Thyroid gland (tissue), 4 donors: ENCODE measurements around the gene RNF144A. TPM values are rescaled to one million over a fixed set of nuclear protein-coding genes. Genes with fewer than 3 reads are reported as not detected.

Experiments
- DNase-seq, 2 donors: peaks; one replicate each; pipeline ENCODE4 v3.0.0-alpha.2; 2019
- H3K27ac ChIP-seq, 3 donors: fragments of 200-600 bp; sonication (generic); 1 replicate in 2 of 3; 2 replicates in 1 of 3; pipeline ENCODE4 v1.5.1; 2016 to 2019; ENCODE audit warnings: mild to moderate bottlenecking in 1 of 3, moderate library complexity in 1 of 3
- H3K27me3 ChIP-seq: fragments of 200-600 bp; sonication (generic); one replicate; pipeline ENCODE4 v1.5.1; 2019
- H3K36me3 ChIP-seq, 2 donors: fragments of 200-600 bp; sonication (generic); one replicate each; pipeline ENCODE4 v1.5.1; 2016 to 2019
- H3K4me1 ChIP-seq, 2 donors: fragments of 200-600 bp; sonication (generic); one replicate each; pipeline ENCODE4 v1.5.1; 2017 to 2019
- H3K4me3 ChIP-seq, 3 donors: fragments of 200-600 bp; sonication (generic); replicated peaks in 1 of 3; 1 replicate in 2 of 3; 2 replicates in 1 of 3; pipeline ENCODE4 v1.5.1; 2016; ENCODE audit warnings: mild to moderate bottlenecking in 1 of 3
- H3K9me3 ChIP-seq: fragments of 200-600 bp; sonication (generic); one replicate; pipeline ENCODE4 v1.5.1; 2017
- POLR2A ChIP-seq, 2 donors: fragments of 450-650 bp; IDR thresholded peaks; one replicate each; pipeline ENCODE4 v1.6.1; 2017; ENCODE audit warnings: antibody characterized with exemption in 2 of 2, mild to moderate bottlenecking in 2 of 2, moderate library complexity in 1 of 2
- WGBS, 2 donors: methylation state at CpG; one replicate each; pipeline ENCODE4 v1.1.5; 2017; 5-methylcytosine and 5-hydroxymethylcytosine counted together
- intact Hi-C: fragments of 100-400 bp; cut with DNase I; formaldehyde crosslinking; loops from one replicate; pipeline ENCODE4 v1.15.1; 2023
- total RNA-seq, 4 donors: library from RNA; depleted of rRNA; stranded (reverse); fragments of >200 nt; gene quantifications; one replicate each; pipeline ENCODE4 v1.2.3, GENCODE V29; 2016
- TF ChIP-seq, protein P1 (sequence below), 6 experiments: fragments of 200-600 bp in 3 of 6; fragments of 450-650 bp in 3 of 6; sonication (generic) in 3 of 6; IDR thresholded peaks; one replicate each; pipeline ENCODE4 v1.5.1; 2016 to 2019; ENCODE audit warnings: antibody characterized with exemption in 6 of 6, mild to moderate bottlenecking in 2 of 6, inconsistent platforms in 1 of 6, moderate library complexity in 1 of 6

Gene RNF144A
- total RNA-seq, 4 donors from 2014 or later = 8.0 to 12.2 (median 10.6) TPM

GRCh38 chr2:7071916-7072556, 154.8 kb downstream of the RNF144A start:
- intact Hi-C loops = no loop called here
- Histone ChIP-seq H3K27me3 (no peaks in the 10 kb centered on the region), H3K27ac (no peak overlapping the region), H3K4me1 (no peaks in the 10 kb centered on the region), H3K4me3 (no peak overlapping the region), H3K36me3 (no peaks in the 10 kb centered on the region), H3K9me3 (no peaks in the 10 kb centered on the region)
- no peak for TF ChIP-seq POLR2A (IDR thresholded peaks at IDR 0.05)
- TF ChIP-seq, protein P1, sequence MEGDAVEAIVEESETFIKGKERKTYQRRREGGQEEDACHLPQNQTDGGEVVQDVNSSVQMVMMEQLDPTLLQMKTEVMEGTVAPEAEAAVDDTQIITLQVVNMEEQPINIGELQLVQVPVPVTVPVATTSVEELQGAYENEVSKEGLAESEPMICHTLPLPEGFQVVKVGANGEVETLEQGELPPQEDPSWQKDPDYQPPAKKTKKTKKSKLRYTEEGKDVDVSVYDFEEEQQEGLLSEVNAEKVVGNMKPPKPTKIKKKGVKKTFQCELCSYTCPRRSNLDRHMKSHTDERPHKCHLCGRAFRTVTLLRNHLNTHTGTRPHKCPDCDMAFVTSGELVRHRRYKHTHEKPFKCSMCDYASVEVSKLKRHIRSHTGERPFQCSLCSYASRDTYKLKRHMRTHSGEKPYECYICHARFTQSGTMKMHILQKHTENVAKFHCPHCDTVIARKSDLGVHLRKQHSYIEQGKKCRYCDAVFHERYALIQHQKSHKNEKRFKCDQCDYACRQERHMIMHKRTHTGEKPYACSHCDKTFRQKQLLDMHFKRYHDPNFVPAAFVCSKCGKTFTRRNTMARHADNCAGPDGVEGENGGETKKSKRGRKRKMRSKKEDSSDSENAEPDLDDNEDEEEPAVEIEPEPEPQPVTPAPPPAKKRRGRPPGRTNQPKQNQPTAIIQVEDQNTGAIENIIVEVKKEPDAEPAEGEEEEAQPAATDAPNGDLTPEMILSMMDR (IDR thresholded peaks at IDR 0.05) = no peak
- WGBS, 2 donors = 86 to 87% methylated on average over 3 of the region's 3 CpGs
- no peak for DNase-seq

GRCh38 chr2:7073901-7074300, 156.7 kb downstream of the RNF144A start:
- WGBS, 2 donors = 65 to 66% methylated on average over 3 of the region's 3 CpGs
- no peak for DNase-seq
- no peaks in the 10 kb centered on the region for H3K4me1 ChIP-seq
- no peaks in the 10 kb centered on the region for H3K36me3 ChIP-seq
- H3K27me3 ChIP-seq = no peaks in the 10 kb centered on the region
- intact Hi-C loops = no loop called here
- TF ChIP-seq, protein P1 (IDR thresholded peaks at IDR 0.05) = no peak
- TF ChIP-seq POLR2A (IDR thresholded peaks at IDR 0.05) = no peak
- no peak overlapping the region for H3K27ac ChIP-seq
- H3K4me3 ChIP-seq = no peak overlapping the region
- H3K9me3 ChIP-seq = no peaks in the 10 kb centered on the region

- no peaks in the 10 kb centered on the region for H3K9me3 ChIP-seq
- H3K4me3 ChIP-seq = no peak overlapping the region
- TF ChIP-seq POLR2A (IDR thresholded peaks at IDR 0.05) = no peak
- TF ChIP-seq, protein P1 (IDR thresholded peaks at IDR 0.05) = no peak
- H3K4me1 ChIP-seq = no peaks in the 10 kb centered on the region
- WGBS, 2 donors = 95 to 97% methylated on average over 1 of the region's 1 CpG
- H3K36me3 ChIP-seq = no peaks in the 10 kb centered on the region
- DNase-seq = no peak
- H3K27ac ChIP-seq = no peak overlapping the region
- intact Hi-C loops = no loop called here
- no peaks in the 10 kb centered on the region for H3K27me3 ChIP-seq
Measured at GRCh38 chr2:7075834-7076233, 158.6 kb downstream of the RNF144A start.

DNA sequence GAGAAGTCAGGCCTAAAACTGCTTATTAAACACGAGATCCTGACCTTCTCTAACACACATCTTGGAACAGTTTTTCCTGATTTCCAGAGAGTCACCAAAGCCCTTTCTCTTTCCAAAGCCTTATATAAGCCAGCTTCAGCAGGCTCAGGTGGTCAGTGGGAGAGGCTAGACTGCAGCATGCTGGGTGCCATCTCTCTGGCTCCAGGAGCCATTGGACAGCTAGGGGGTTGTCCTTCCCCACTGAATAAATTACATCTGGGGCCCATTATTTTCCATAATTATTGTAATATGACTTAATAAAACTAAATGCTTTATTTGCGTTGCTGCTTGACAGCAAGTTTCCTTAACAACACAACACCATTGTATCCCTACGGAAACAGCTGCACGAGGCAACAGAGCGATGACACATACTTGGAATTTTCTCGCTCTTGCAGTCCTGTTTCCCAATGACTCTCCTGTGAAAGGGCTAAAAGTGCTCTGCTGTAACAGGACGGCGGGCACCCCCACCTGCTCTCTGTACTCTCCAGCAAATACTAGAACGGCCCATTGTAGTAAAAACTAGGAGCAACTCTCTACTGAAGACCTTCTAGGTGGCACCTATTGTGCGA, 160.6 kb downstream of the RNF144A start:
- Histone ChIP-seq H3K4me1 (no peaks in the 10 kb centered on the region), H3K36me3 (no peaks in the 10 kb centered on the region), H3K27me3 (no peaks in the 10 kb centered on the region), H3K9me3 (no peaks in the 10 kb centered on the region), H3K4me3 (no peak overlapping the region), H3K27ac (no peak overlapping the region)
- TF ChIP-seq, protein P1 (IDR thresholded peaks at IDR 0.05) = no peak
- TF ChIP-seq POLR2A (IDR thresholded peaks at IDR 0.05) = no peak
- intact Hi-C loops = no loop called here
- no peak for DNase-seq
- 76 to 79% methylated on average over 10 of the region's 10 CpGs for WGBS, 2 donors
